ENCODE results near the gene LRRC41. TPM values are rescaled to one million over a fixed set of nuclear protein-coding genes. Genes with fewer than 3 reads are reported as not detected.

LRRC41 gene
- total and polyA plus RNA-seq, 2 donors (not counting 1 experiment from before 2014, with no cell fraction given), result 55.3 to 89.0 TPM

- H3K9me3 ChIP-seq (ENCODE audit: control insufficient read depth, insufficient read depth, low read depth, low read length), result no peaks in the 10 kb centered on the region
- no peak overlapping the region for H3K27ac ChIP-seq (ENCODE audit: insufficient read depth, low read length)
- H2AFZ ChIP-seq (ENCODE audit: low read length), result no peak overlapping the region
- no peak overlapping the region for H3K9ac ChIP-seq (ENCODE audit: insufficient read depth, low read length)
- no peaks in the 10 kb centered on the region for H3K4me1 ChIP-seq (ENCODE audit: control insufficient read depth, extremely low read depth, insufficient read depth, low read length)
- H3K79me2 ChIP-seq (ENCODE audit: control insufficient read depth, insufficient read depth, low read length), result no peaks in the 10 kb centered on the region
- no peak overlapping the region for H3K4me2 ChIP-seq (ENCODE audit: extremely low read depth, insufficient read depth, low read length)
- no peak for DNase-seq (ENCODE audit: low read depth in 2 of 2)
- H4K20me1 ChIP-seq (ENCODE audit: control insufficient read depth, extremely low read depth, insufficient read depth, low read length), result peaks cover 1% of the 10 kb centered on the region
- no peaks in the 10 kb centered on the region for H3K27me3 ChIP-seq (ENCODE audit: control insufficient read depth, insufficient read depth, low read length)
- TF ChIP-seq CTCF (conservative IDR thresholded peaks at IDR 0.05 in 1 of 2, IDR thresholded peaks at IDR 0.05 in 1 of 2; ENCODE audit: low read depth in 1 of 2, low read length in 2 of 2) (no peak), EZH2 (IDR thresholded peaks at IDR 0.05; ENCODE audit: low read length, missing control alignments) (no peak)
- no peak overlapping the region for H3K4me3 ChIP-seq (replicated peaks in 1 of 4; ENCODE audit: control extremely low read depth in 1 of 4, insufficient read depth in 1 of 4, low read depth in 3 of 4, low read length in 4 of 4)
- peaks cover 22% of the 10 kb centered on the region for H3K36me3 ChIP-seq (ENCODE audit: control insufficient read depth, insufficient read depth, low read length)
Observed at GRCh38 chr1:46285730-46286477, 17.5 kb downstream of the LRRC41 start.

DNA sequence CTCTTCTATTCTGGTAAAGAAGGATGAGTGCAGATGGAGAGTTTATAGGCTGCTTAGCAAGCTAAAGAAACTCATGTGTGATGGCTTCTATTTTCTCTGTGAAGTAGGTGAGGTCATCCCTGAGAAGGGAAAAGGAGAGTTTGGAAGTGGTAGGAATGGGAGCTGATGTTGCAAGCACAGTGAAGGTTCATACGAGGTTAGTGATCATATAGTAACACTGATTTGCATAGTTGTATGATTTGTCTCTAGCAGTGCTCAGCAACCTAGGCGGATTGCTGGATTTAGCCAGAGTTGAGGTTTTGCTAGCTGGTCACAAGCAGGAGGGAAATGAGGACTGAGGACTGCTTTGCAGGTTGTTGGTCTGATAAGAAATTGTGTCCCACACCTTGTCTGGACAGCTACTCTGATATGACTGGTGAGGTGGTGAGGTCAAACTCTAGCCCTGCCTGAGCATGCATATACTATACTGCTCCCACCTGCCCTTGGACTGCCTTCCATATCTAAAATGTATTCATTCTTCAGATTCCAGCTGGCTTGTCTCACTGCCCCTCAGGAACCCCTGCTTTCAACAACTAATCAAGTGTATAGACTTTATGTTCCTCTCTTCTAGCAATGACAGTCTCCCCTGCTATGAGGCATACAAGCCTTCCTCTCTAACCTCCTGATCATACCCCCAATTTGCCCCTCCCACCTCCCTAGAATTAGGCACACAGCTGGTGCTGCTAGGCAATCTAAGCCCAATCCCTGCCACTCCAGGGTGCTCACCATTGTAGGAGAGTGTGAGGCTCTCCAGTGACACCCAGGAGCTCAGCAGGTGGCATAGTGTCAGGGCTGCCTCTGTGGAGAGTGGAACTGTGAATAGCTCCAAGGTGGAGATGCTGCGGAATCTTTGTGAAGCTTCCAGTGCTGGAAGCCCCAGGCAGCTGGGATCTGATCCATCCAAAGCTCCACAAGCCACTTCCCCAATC, 18.5 kb downstream of the LRRC41 start:
- no peak overlapping the region for H3K4me2 ChIP-seq (ENCODE audit: extremely low read depth, insufficient read depth, low read length)
- H3K27me3 ChIP-seq (ENCODE audit: control insufficient read depth, insufficient read depth, low read length), result no peaks in the 10 kb centered on the region
- no peak overlapping the region for H3K4me3 ChIP-seq (replicated peaks in 1 of 4; ENCODE audit: control extremely low read depth in 1 of 4, insufficient read depth in 1 of 4, low read depth in 3 of 4, low read length in 4 of 4)
- TF ChIP-seq EZH2 (IDR thresholded peaks at IDR 0.05; ENCODE audit: low read length, missing control alignments) (no peak), CTCF (conservative IDR thresholded peaks at IDR 0.05 in 1 of 2, IDR thresholded peaks at IDR 0.05 in 1 of 2; ENCODE audit: low read depth in 1 of 2, low read length in 2 of 2) (no peak)
- H3K9me3 ChIP-seq (ENCODE audit: control insufficient read depth, insufficient read depth, low read depth, low read length), result no peaks in the 10 kb centered on the region
- H3K9ac ChIP-seq (ENCODE audit: insufficient read depth, low read length), result no peak overlapping the region
- H3K4me1 ChIP-seq (ENCODE audit: control insufficient read depth, extremely low read depth, insufficient read depth, low read length), result no peaks in the 10 kb centered on the region
- DNase-seq (ENCODE audit: low read depth in 2 of 2), result peak; percentile 16 to 18
- no peak overlapping the region for H2AFZ ChIP-seq (ENCODE audit: low read length)
- H3K36me3 ChIP-seq (ENCODE audit: control insufficient read depth, insufficient read depth, low read length), result peaks cover 27% of the 10 kb centered on the region
- H3K79me2 ChIP-seq (ENCODE audit: control insufficient read depth, insufficient read depth, low read length), result no peaks in the 10 kb centered on the region
- no peak overlapping the region for H3K27ac ChIP-seq (ENCODE audit: insufficient read depth, low read length)
- H4K20me1 ChIP-seq (ENCODE audit: control insufficient read depth, extremely low read depth, insufficient read depth, low read length), result peaks cover 1% of the 10 kb centered on the region

DNA sequence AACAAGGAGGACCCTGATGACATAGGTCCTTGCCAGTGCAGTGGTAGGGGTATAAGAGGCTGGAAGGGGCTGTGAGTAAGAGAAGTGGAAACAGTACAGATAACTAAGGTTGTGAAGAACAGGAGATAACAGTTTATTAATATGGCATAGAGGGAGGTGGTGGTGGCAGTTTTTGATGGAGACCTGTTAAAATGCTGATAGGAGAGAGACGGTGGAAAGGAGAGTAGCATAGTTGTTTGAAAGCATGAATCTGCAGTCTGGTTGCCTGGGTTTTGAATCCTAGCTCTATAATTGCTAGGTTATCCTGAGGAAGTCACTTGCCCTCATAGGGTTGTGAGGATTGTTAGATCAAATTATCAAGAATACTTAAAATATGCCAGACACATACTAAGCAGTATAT, 19.4 kb downstream of the LRRC41 start:
- Histone ChIP-seq H3K4me1 (ENCODE audit: control insufficient read depth, extremely low read depth, insufficient read depth, low read length) (no peaks in the 10 kb centered on the region), H3K9ac (ENCODE audit: insufficient read depth, low read length) (no peak overlapping the region), H3K4me2 (ENCODE audit: extremely low read depth, insufficient read depth, low read length) (no peak overlapping the region), H4K20me1 (ENCODE audit: control insufficient read depth, extremely low read depth, insufficient read depth, low read length) (peaks cover 1% of the 10 kb centered on the region), H3K27me3 (ENCODE audit: control insufficient read depth, insufficient read depth, low read length) (no peaks in the 10 kb centered on the region), H3K9me3 (ENCODE audit: control insufficient read depth, insufficient read depth, low read depth, low read length) (no peaks in the 10 kb centered on the region), H3K4me3 (replicated peaks in 1 of 4; ENCODE audit: control extremely low read depth in 1 of 4, insufficient read depth in 1 of 4, low read depth in 3 of 4, low read length in 4 of 4) (no peak overlapping the region), H3K36me3 (ENCODE audit: control insufficient read depth, insufficient read depth, low read length) (peaks cover 32% of the 10 kb centered on the region), H2AFZ (ENCODE audit: low read length) (no peak overlapping the region), H3K27ac (ENCODE audit: insufficient read depth, low read length) (no peak overlapping the region), H3K79me2 (ENCODE audit: control insufficient read depth, insufficient read depth, low read length) (no peaks in the 10 kb centered on the region)
- TF ChIP-seq CTCF (conservative IDR thresholded peaks at IDR 0.05 in 1 of 2, IDR thresholded peaks at IDR 0.05 in 1 of 2; ENCODE audit: low read depth in 1 of 2, low read length in 2 of 2) (no peak), EZH2 (IDR thresholded peaks at IDR 0.05; ENCODE audit: low read length, missing control alignments) (no peak)
- no peak for DNase-seq (ENCODE audit: low read depth in 2 of 2)
